GM19023 (cell line): ENCODE data around the gene GPRC5B.

ENCODE experiments used
- ATAC-seq: cut with Tn5 transposase; IDR thresholded peaks from one replicate; pipeline ENCODE4 v1.9.1; 2021; ENCODE audit warnings: mild to moderate bottlenecking, moderate library complexity; ENCODE audit not compliant: unreplicated experiment

Gene GPRC5B, protein sequence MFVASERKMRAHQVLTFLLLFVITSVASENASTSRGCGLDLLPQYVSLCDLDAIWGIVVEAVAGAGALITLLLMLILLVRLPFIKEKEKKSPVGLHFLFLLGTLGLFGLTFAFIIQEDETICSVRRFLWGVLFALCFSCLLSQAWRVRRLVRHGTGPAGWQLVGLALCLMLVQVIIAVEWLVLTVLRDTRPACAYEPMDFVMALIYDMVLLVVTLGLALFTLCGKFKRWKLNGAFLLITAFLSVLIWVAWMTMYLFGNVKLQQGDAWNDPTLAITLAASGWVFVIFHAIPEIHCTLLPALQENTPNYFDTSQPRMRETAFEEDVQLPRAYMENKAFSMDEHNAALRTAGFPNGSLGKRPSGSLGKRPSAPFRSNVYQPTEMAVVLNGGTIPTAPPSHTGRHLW

GRCh38 chr16:19884611-19885450 is at the start of gene GPRC5B:
Gene GPRC5B (minus strand): TSS chr16:19884848. CDS start chr16:19872845, 12,003 bp downstream.
- ATAC-seq: no peak

GRCh38 chr16:19933740-19934139 is 49.1 kb upstream of the GPRC5B start:
- no peak for ATAC-seq

DNA sequence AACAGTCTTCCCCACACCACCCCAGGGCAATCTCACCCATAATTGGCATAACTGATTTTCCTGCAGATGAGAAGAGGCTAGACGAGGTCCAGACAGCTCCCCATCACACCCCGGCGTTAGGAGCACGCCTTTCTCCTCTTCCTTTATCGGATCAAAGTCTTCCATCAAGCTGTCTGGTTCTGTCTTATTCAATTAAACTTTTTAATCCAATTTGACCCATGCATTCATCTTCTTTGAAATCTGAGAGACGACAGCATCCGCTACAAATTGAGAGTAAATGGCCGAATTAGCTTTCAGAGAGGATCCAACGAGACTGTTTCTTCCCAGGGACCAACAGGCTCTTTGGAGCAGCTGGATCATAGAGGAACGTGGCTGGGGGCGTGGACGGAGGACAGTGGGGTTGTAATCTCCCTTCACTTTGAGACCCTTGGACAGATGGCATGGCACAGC is 44.4 kb upstream of the GPRC5B start:
- no peak for ATAC-seq

DNA sequence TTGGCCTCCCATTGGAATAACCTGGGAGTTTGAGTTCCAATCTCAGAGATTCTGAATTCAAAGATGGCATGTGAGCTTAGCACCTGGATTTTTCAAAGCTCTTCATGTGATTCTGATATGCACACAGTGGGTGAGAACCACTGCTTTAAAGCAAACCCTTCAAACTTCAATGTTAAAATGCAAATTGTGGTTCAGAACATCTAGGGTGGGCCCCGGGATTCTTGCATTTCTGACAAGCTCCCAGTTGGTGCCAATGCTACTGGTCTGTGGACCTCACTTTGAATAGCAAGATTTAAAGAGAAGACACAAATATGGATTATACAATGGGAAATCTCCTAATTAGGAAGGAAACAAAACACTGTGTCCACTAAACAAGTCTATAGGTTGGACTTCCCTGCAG is 43.8 kb upstream of the GPRC5B start:
- ATAC-seq: no peak

- no peak for ATAC-seq
These were observed 42.1 kb upstream of the GPRC5B start for GRCh38 chr16:19926449-19927390.

- ATAC-seq: no peak
These were observed 38.7 kb upstream of the GPRC5B start for GRCh38 chr16:19923396-19923795.

DNA sequence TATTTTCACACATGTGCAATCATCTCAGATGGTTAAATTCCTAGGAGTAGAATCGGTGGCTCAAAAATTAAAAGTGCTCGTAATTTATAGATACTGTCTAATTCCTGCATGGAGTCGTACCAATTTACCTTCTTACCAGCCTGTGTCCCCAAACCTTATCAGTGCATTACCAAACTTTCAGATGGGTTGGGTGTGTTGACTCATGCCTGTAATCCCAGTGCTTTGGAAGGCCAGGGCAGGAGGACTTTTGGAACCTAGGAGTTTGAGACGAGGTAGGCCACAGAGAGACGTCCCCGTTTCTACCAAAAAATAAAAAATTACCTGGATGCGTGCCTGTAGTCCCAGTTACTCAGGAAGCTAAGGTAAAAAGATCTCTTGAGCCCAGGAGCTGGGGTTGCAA is 34.5 kb upstream of the GPRC5B start:
- no peak for ATAC-seq

- ATAC-seq: no peak
These were observed 31.4 kb upstream of the GPRC5B start for GRCh38 chr16:19916064-19916463.

DNA sequence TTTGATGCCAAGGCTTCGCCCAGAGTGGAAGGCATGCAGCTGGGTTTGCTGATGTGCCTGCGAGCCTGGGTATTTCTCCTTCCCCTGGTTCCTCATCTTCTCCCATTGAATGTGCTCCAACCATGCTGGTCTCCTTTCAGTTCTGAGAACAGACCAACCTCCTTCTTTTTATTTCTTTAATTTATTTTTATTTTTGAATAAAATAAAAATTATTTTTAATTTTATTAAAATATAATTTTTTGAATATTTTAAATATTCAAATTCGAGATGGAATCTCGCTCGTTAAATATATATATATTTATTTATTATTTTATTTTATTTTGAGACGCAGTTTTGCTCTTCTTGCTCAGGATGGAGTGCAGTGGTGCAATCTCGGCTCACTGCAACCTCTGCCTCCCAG is 30.2 kb upstream of the GPRC5B start:
- no peak for ATAC-seq

DNA sequence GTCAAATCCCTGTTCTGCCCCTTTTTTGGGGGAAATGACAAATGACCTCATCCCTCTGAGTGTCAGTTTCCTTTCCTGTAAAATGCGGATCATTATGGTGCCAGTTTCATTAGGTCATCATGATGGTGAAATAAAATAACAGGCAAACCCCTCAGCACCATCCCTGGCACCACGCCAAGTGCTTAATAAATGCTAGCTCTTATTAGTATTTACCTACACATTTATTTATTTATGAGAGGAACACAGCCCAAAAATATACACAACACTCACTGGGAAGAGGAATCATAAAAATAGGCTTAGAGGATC is 28.6 kb upstream of the GPRC5B start:
- ATAC-seq: no peak

GRCh38 chr16:19912455-19913339 is 28.0 kb upstream of the GPRC5B start:
- ATAC-seq: no peak

DNA sequence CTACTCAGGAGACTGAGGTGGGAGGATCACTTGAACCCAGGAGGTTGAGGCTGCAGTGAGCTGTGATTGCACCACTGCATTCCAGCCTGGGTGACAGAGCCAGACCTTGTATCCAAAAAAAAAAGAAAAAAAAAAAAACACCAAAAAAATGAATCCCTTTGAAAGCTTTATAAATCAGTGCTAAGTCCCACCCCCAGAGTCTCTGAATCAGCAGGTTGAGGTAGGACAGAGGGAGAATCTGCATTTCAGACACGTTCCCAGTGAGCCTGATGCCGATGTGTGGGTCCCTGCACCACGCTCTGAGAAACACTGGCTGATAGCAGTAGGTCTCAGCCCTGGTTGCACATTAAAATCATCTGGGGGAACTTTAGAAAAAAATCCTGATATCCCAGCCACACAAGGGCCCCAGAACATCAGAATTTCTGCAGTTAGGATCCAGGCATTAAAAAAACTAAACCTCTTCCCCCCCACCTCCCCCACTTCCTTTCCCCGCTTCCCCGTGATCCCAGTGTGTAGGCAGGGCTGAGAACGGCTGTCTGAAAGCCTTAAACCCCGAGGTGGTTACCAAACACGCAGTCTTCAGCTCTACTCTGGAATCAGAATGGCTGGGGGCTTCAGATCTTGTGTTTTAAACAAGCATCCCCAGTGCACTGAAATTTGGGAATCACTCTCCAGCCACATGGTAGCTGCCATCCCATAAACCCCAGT is 27.3 kb upstream of the GPRC5B start:
- no peak for ATAC-seq

DNA sequence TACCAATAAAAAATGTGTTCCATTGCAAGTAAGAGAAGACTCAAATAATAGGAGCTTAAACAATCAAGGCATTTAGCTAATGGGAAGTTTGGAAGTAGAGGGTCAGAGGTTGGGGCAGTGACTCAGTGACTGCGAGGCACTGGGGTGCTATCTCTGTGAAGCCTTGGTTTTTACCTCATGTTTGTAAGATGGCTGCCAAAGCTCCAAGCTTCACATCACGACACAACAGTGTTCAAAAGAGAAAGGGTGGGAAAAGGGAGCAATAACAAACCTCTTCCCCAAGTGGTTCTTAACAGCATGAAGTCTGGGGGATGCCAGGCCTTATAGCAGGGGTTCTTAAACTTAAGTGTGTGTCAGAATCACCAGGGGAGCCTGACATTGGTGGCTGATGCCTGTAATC is 26.6 kb upstream of the GPRC5B start:
- no peak for ATAC-seq

DNA sequence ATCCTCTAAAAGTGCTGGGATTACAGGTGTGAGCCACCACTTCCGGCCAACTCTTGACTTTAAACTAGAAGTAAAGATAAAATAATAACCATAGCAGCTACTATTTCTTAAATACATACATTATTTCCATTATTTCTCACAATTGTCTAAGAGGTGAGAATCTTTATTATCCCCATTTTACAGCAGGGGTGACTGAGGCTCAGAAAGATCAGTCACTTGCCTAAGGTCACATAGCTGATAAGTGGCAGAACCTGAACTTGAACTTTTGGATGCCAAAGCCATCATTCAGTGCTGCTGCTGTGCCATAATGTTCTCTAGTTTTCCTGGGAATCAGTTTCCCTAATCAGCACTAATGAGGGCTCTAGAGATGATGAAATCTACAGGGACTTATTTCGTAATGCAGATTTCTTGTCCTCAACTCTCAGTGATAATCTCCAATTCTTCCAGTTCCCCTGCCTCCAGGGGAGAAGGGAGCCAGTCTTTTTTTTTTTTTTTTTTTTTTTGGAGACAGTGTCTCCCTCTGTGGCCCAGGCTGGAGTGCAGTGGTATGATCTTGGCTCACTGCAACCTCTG is 25.2 kb upstream of the GPRC5B start:
- no peak for ATAC-seq

- no peak for ATAC-seq
These were observed 24.3 kb upstream of the GPRC5B start for GRCh38 chr16:19908921-19909320.

DNA sequence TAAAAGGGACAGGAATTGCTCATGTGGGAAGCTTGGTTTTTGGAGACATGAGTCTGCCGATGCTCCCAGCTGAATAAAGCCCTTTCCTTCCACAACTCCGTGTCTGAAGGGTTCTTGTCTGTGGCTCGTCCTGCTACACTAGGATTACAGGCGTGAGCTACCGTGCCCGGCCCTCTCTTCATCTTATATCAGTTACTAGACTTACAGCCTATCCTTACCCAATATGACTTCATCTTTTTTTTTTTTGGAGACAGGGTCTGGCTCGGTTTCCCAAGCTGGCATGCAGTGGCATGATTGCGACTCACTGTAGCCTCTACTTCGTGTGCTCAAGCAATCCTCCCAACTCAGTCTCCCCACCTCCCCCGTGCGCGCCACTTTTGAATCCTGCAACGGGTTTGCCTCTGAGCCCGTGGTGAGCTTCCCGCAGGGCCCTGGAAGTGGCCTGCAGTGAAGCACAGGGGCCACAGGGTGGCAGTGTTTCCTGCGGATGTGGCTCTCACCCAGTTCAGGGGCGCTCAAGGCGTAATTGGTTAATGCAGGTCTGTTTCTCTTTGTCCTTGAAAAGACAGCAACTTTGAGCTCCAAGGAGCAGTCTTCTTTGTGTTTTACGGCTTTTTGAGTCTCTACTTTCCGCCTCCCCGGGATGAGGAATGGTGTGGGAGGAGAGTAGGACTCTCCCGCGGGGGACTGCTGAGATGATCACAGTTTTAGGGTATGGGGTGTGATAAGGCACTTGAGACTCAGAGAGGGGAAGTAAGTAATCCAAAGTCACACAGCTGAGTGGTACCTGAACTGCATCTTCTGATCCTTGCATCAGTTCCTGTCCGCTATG is 22.7 kb upstream of the GPRC5B start:
- peak; percentile 62 for ATAC-seq

DNA sequence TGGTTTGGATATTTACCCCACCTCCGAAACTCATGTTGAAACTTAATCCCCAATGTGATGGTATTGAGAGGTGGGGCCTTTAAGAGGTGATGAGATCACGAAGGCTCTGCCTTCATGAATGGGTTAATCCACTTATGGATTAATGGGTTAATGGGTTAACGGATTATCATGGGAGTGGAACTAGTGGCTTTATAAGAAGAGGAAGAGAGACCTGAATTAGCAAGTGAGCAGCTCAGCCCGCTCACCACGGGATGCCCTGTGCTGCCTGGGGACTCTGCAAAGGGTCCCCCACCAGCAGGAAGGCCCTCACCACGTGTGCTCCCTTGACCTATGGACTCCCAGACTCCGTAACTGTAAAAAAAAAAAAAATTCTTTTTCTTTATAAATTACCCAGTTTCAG is 16.5 kb upstream of the GPRC5B start:
- no peak for ATAC-seq

DNA sequence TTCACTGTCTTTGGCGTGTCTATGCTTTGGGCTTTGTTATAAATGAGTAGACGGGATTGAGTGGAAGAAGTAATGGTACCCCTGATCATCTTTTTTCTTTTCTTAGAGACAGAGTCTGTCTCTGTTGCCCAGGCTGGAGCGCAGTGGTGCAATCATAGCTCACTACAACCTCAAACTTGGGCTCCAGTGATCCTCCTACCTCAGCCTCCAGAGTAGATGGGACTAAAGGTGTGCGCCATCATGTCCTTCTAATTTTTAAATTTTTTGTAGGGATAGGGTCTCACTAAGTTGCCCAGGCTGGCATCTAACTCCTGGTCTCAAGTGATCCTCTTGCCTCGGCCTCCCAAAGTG is 14.9 kb upstream of the GPRC5B start:
- ATAC-seq: no peak
